CD14-positive monocyte (primary cell): ENCODE results near the gene ST3GAL3. TPM values are rescaled to one million over a fixed set of nuclear protein-coding genes. Genes with fewer than 3 reads are reported as not detected.

Experiments used
- DNase-seq, 3 donors: peaks; one replicate each; pipeline ENCODE4 v3.0.0-alpha.2; 2011 to 2022
- H2AFZ ChIP-seq: 2 replicates; pipeline ENCODE4 v1.6.0; 2012; ENCODE audit warnings: mild to moderate bottlenecking, low read depth, low read length, inconsistent platforms; ENCODE audit not compliant: insufficient read depth, poor library complexity, severe bottlenecking
- H3K27ac ChIP-seq, 2 donors: 1 replicate in 1 of 2; 2 replicates in 1 of 2; pipeline ENCODE4 v1.5.1; 2012 to 2013; ENCODE audit warnings: low read length in 2 of 2, control low read depth in 1 of 2, inconsistent platforms in 1 of 2, low read depth in 1 of 2, mild to moderate bottlenecking in 1 of 2
- H3K27me3 ChIP-seq, 2 donors: one replicate each; pipeline versions ENCODE4 v1.6.0 to v1.6.1; 2011 to 2013; ENCODE audit warnings: low read length in 2 of 2; ENCODE audit not compliant: control insufficient read depth in 2 of 2, insufficient read depth in 2 of 2
- H3K36me3 ChIP-seq, 2 donors: replicated peaks in 1 of 2; 1 replicate in 1 of 2; 2 replicates in 1 of 2; pipeline versions ENCODE4 v1.5.1 to v1.6.1; 2012 to 2013; ENCODE audit warnings: low read length in 2 of 2, control low read depth in 1 of 2, inconsistent platforms in 1 of 2, mild to moderate bottlenecking in 1 of 2; ENCODE audit not compliant: insufficient read depth in 2 of 2, control insufficient read depth in 1 of 2
- H3K4me1 ChIP-seq, 2 donors: 1 replicate in 1 of 2; 2 replicates in 1 of 2; pipeline versions ENCODE4 v1.5.1 to v1.6.1; 2012 to 2013; ENCODE audit warnings: low read length in 2 of 2, control low read depth in 1 of 2, inconsistent platforms in 1 of 2, mild to moderate bottlenecking in 1 of 2, moderate library complexity in 1 of 2; ENCODE audit not compliant: insufficient read depth in 2 of 2, control insufficient read depth in 1 of 2
- H3K4me2 ChIP-seq: replicated peaks from 2 replicates; pipeline ENCODE3; 2012; ENCODE audit warnings: low read length, moderate library complexity, mild to moderate bottlenecking; ENCODE audit not compliant: poor library complexity, severe bottlenecking; ENCODE audit errors: extremely low read depth
- H3K4me3 ChIP-seq, 3 experiments: fragments of 200-600 bp in 1 of 3; sonication (generic) in 1 of 3; replicated peaks in 1 of 3; 1 replicate in 2 of 3; 2 replicates in 1 of 3; pipeline ENCODE4 v1.5.1; 2011 to 2013; ENCODE audit warnings: low read length in 3 of 3, mild to moderate bottlenecking in 3 of 3, control low read depth in 2 of 3, low read depth in 2 of 3, inconsistent platforms in 1 of 3, moderate library complexity in 1 of 3
- H3K79me2 ChIP-seq: 2 replicates; pipeline ENCODE4 v1.6.0; 2012; ENCODE audit warnings: mild to moderate bottlenecking, control low read depth, inconsistent platforms, low read length, moderate library complexity; ENCODE audit not compliant: insufficient read depth
- H3K9ac ChIP-seq: 2 replicates; pipeline ENCODE4 v1.6.0; 2017; ENCODE audit warnings: low read length, mild to moderate bottlenecking; ENCODE audit not compliant: insufficient read depth, poor library complexity, severe bottlenecking
- H3K9me3 ChIP-seq, 2 donors: replicated peaks in 1 of 2; 1 replicate in 1 of 2; 2 replicates in 1 of 2; pipeline versions ENCODE4 v1.5.1 to v1.6.1; 2012 to 2013; ENCODE audit warnings: low read length in 2 of 2, control low read depth in 1 of 2; ENCODE audit not compliant: control insufficient read depth in 1 of 2, insufficient read depth in 1 of 2
- H4K20me1 ChIP-seq: 2 replicates; pipeline ENCODE4 v1.6.0; 2012; ENCODE audit warnings: mild to moderate bottlenecking, low read length, control low read depth, moderate library complexity; ENCODE audit not compliant: insufficient read depth
- H3K27ac Mint-ChIP-seq, 7 donors: one replicate each; pipeline ENCODE4 v1.8.0; 2020; ENCODE audit warnings: mild to moderate bottlenecking in 7 of 7, mixed read lengths in 7 of 7, moderate library complexity in 6 of 7, inconsistent platforms in 2 of 7
- H3K27me3 Mint-ChIP-seq, 3 donors: one replicate each; pipeline ENCODE4 v1.8.0; 2021 to 2022; ENCODE audit warnings: low read depth in 3 of 3, mild to moderate bottlenecking in 3 of 3, mixed read lengths in 3 of 3, moderate library complexity in 3 of 3, inconsistent platforms in 1 of 3
- H3K36me3 Mint-ChIP-seq, 2 donors: one replicate each; pipeline ENCODE4 v1.8.0; 2020; ENCODE audit warnings: mixed read lengths in 2 of 2, inconsistent platforms in 1 of 2, mild to moderate bottlenecking in 1 of 2
- H3K4me1 Mint-ChIP-seq: one replicate; pipeline ENCODE4 v1.8.0; 2020; ENCODE audit warnings: mild to moderate bottlenecking, mixed read lengths
- H3K4me3 Mint-ChIP-seq, 2 donors: one replicate each; pipeline ENCODE4 v1.8.0; 2020; ENCODE audit warnings: mild to moderate bottlenecking in 2 of 2, mixed read lengths in 2 of 2, moderate library complexity in 1 of 2
- H3K9me3 Mint-ChIP-seq, 7 donors: one replicate each; pipeline ENCODE4 v1.8.0; 2020 to 2022; ENCODE audit warnings: mixed read lengths in 7 of 7, mild to moderate bottlenecking in 6 of 7, moderate library complexity in 6 of 7, inconsistent platforms in 2 of 7
- WGBS: methylation state at CpG from one replicate; pipeline ENCODE4 v1.1.5; 2013; ENCODE audit warnings: missing lambda C conversion rate; ENCODE audit not compliant: insufficient coverage; 5-methylcytosine and 5-hydroxymethylcytosine counted together
- intact Hi-C, 2 donors: fragments of 100-400 bp; cut with micrococcal nuclease; formaldehyde crosslinking; loops; one replicate each; pipeline versions ENCODE4 v1.15.0 to v1.15.1; 2023
- polyA plus RNA-seq, 3 donors: library from polyadenylated mRNA; depleted of rRNA in 1 of 3; unstranded in 2 of 3; stranded (reverse) in 1 of 3; fragments of 300-500 nt in 2 of 3; fragments of >200 nt in 1 of 3; fragmentation: Illumina TruSeq in 2 of 3; gene quantifications; 1 replicate in 2 of 3; 2 replicates in 1 of 3; pipeline ENCODE4 v1.2.3, GENCODE V29; 2012 to 2021
- TF ChIP-seq, protein P1 (sequence below): fragments of 200-600 bp; IDR thresholded peaks from one replicate; pipeline ENCODE4 v1.8.0; 2022; ENCODE audit warnings: antibody characterized with exemption, mild to moderate bottlenecking

Gene ST3GAL3
- polyA plus RNA-seq, 3 donors = 1.6 to 4.5 (median 2.1) TPM

- Histone ChIP-seq H3K4me1 (peaks cover 31 to 46% of the 10 kb centered on the region in 2 donors), H3K27ac (no peak overlapping the region), H2AFZ (no peak overlapping the region), H3K36me3 (no peaks in the 10 kb centered on the region), H3K79me2 (peaks cover 15% of the 10 kb centered on the region), H3K27me3 (no peaks in the 10 kb centered on the region), H3K4me2 (no peak overlapping the region), H4K20me1 (no peaks in the 10 kb centered on the region), H3K9ac (no peak overlapping the region), H3K4me3 (no peak overlapping the region), H3K9me3 (no peaks in the 10 kb centered on the region)
- H3K36me3 Mint-ChIP-seq = peaks cover 5 to 6% of the 10 kb centered on the region in 2 donors
- peaks cover 0 to 3% (median 0%) of the 10 kb centered on the region in 3 donors for H3K27me3 Mint-ChIP-seq
- peak overlapping the region in 2 of 7 donors; percentile 30 to 53 for H3K27ac Mint-ChIP-seq
- peaks cover 0 to 3% (median 0%) of the 10 kb centered on the region in 7 donors for H3K9me3 Mint-ChIP-seq
- H3K4me1 Mint-ChIP-seq = peaks cover 49% of the 10 kb centered on the region
- TF ChIP-seq, protein P1, sequence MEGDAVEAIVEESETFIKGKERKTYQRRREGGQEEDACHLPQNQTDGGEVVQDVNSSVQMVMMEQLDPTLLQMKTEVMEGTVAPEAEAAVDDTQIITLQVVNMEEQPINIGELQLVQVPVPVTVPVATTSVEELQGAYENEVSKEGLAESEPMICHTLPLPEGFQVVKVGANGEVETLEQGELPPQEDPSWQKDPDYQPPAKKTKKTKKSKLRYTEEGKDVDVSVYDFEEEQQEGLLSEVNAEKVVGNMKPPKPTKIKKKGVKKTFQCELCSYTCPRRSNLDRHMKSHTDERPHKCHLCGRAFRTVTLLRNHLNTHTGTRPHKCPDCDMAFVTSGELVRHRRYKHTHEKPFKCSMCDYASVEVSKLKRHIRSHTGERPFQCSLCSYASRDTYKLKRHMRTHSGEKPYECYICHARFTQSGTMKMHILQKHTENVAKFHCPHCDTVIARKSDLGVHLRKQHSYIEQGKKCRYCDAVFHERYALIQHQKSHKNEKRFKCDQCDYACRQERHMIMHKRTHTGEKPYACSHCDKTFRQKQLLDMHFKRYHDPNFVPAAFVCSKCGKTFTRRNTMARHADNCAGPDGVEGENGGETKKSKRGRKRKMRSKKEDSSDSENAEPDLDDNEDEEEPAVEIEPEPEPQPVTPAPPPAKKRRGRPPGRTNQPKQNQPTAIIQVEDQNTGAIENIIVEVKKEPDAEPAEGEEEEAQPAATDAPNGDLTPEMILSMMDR = no peak
- no peak for DNase-seq
- intact Hi-C loops = loop anchor here in 1 of 2 donors (10.0 kb wide), 1 partner anchor 101 kb away; no protein-coding TSS in a partner anchor
- H3K4me3 Mint-ChIP-seq = no peak overlapping the region
These were observed 66.5 kb downstream of the ST3GAL3 start for GRCh38 chr1:43773821-43774220.

GRCh38 chr1:43774359-43774758 lies 67.0 kb downstream of the ST3GAL3 start:
- DNase-seq = peak; percentile 28 to 78 (median 50)
- H3K27me3 ChIP-seq = no peaks in the 10 kb centered on the region
- H3K36me3 ChIP-seq = no peaks in the 10 kb centered on the region
- 38% methylated on average over 2 of the region's 2 CpGs for WGBS
- H3K27ac Mint-ChIP-seq = peak overlapping the region in 5 of 7 donors; percentile 2 to 73 (median 17)
- H2AFZ ChIP-seq = no peak overlapping the region
- H3K27me3 Mint-ChIP-seq = peaks cover 0 to 4% (median 0%) of the 10 kb centered on the region in 3 donors
- no peak overlapping the region for H3K27ac ChIP-seq
- H3K4me2 ChIP-seq = no peak overlapping the region
- H3K9ac ChIP-seq = no peak overlapping the region
- H3K4me1 Mint-ChIP-seq = peaks cover 51% of the 10 kb centered on the region
- TF ChIP-seq, protein P1 = no peak
- peaks cover 5 to 6% of the 10 kb centered on the region in 2 donors for H3K36me3 Mint-ChIP-seq
- H3K4me3 ChIP-seq = no peak overlapping the region
- H3K4me3 Mint-ChIP-seq = no peak overlapping the region
- H3K9me3 ChIP-seq = no peaks in the 10 kb centered on the region
- peaks cover 15% of the 10 kb centered on the region for H3K79me2 ChIP-seq
- H3K4me1 ChIP-seq = peaks cover 36 to 52% of the 10 kb centered on the region in 2 donors
- H3K9me3 Mint-ChIP-seq = peaks cover 0 to 4% (median 1%) of the 10 kb centered on the region in 7 donors
- H4K20me1 ChIP-seq = no peaks in the 10 kb centered on the region
- intact Hi-C loops = loop anchor here in 1 of 2 donors (10.0 kb wide), 1 partner anchor 100 kb away; no protein-coding TSS in a partner anchor
